Measurements from ENCODE around the gene HHEX.
"Not testable (repeated sequence)": the region's sequence is repeated elsewhere in the genome, so short reads cannot be mapped to it uniquely, and the experiment has no call there.

Gene HHEX

GRCh38 chr10:92740762-92741161, 51.0 kb downstream of the HHEX start:
- no peak for FAIRE-seq

GRCh38 chr10:92741741-92742140, 52.0 kb downstream of the HHEX start:
- FAIRE-seq, result not testable (repeated sequence)

GRCh38 chr10:92742331-92743228, 52.8 kb downstream of the HHEX start:
- no peak for FAIRE-seq
